ENCODE data around the gene CBFA2T2. TPM values are rescaled to one million over a fixed set of nuclear protein-coding genes. Genes with fewer than 3 reads are reported as not detected.
"Not testable (repeated sequence)": the region's sequence is repeated elsewhere in the genome, so short reads cannot be mapped to it uniquely, and the experiment has no call there.

Gene CBFA2T2
- total RNA-seq, 8 experiments from 2014 or later: 4.1 to 24.5 (median 12.5) TPM

- Histone ChIP-seq H3K27ac (no peak overlapping the region), H3K4me1 (replicated peaks in 1 of 2) (peaks cover 9 to 22% of the 10 kb centered on the region in 2 donors), H3K4me3 (no peak overlapping the region)
- WGBS, 10 experiments: 70 to 100% (median 95%) methylated on average over 2 to 8 of the region's 8 CpGs; no CpG with 5 or more reads in 1 of the 10 experiments
- no peak for ATAC-seq (replicated peaks in 6 of 8)
- in situ Hi-C loops (cut with MboI; ENCODE audit: low pct_unique_long_range_greater_than_20kb in 2 of 9, low sequenced_read_pairs in 9 of 9, unreplicated experiment in 9 of 9): no loop called here
Observed at GRCh38 chr20:33563788-33564187, 73.9 kb downstream of the CBFA2T2 start.

GRCh38 chr20:33566781-33567603 lies 77.1 kb downstream of the CBFA2T2 start:
- in situ Hi-C loops (cut with MboI; ENCODE audit: low pct_unique_long_range_greater_than_20kb in 2 of 9, low sequenced_read_pairs in 9 of 9, unreplicated experiment in 9 of 9): no loop called here
- Histone ChIP-seq H3K4me3 (no peak overlapping the region), H3K27ac (no peak overlapping the region), H3K4me1 (replicated peaks in 1 of 2) (peaks cover 27 to 31% of the 10 kb centered on the region in 2 donors)
- 47 to 100% (median 88%) methylated on average over 1 to 7 of the region's 7 CpGs for WGBS, 10 experiments
- no peak for ATAC-seq (replicated peaks in 6 of 8)

GRCh38 chr20:33567949-33568348 lies 78.1 kb downstream of the CBFA2T2 start:
- 20 to 100% (median 96%) methylated on average over 1 to 4 of the region's 4 CpGs; no CpG with 5 or more reads in 1 of the 10 experiments for WGBS, 10 experiments
- in situ Hi-C loops (cut with MboI; ENCODE audit: low pct_unique_long_range_greater_than_20kb in 2 of 9, low sequenced_read_pairs in 9 of 9, unreplicated experiment in 9 of 9): no loop called here
- no peak for ATAC-seq (replicated peaks in 6 of 8)
- H3K27ac ChIP-seq: peak overlapping the region in 1 of 2 donors; percentile 4
- H3K4me3 ChIP-seq: no peak overlapping the region
- peaks cover 22% of the 10 kb centered on the region in 2 donors for H3K4me1 ChIP-seq (replicated peaks in 1 of 2)

- ATAC-seq (replicated peaks in 6 of 8): peak in 6 of 8 experiments; percentile 57 to 100 (median 99)
- Histone ChIP-seq H3K4me3 (no peak overlapping the region), H3K27ac (peak overlapping the region in 1 of 2 donors; percentile 4), H3K4me1 (replicated peaks in 1 of 2) (peaks cover 21 to 22% of the 10 kb centered on the region in 2 donors)
- in situ Hi-C loops (cut with MboI; ENCODE audit: low pct_unique_long_range_greater_than_20kb in 2 of 9, low sequenced_read_pairs in 9 of 9, unreplicated experiment in 9 of 9): no loop called here
- 0 to 80% (median 10%) methylated on average over 1 to 6 of the region's 9 CpGs; no CpG with 5 or more reads in 3 of the 10 experiments for WGBS, 10 experiments
Observed at GRCh38 chr20:33568378-33568777, 78.5 kb downstream of the CBFA2T2 start.

- H3K27ac ChIP-seq: peak overlapping the region in 1 of 2 donors; percentile 20
- H3K4me1 ChIP-seq (replicated peaks in 1 of 2): peaks cover 21 to 22% of the 10 kb centered on the region in 2 donors
- in situ Hi-C loops (cut with MboI; ENCODE audit: low pct_unique_long_range_greater_than_20kb in 2 of 9, low sequenced_read_pairs in 9 of 9, unreplicated experiment in 9 of 9): no loop called here
- WGBS, 10 experiments: 0 to 49% (median 17%) methylated on average over 1 to 3 of the region's 3 CpGs
- ATAC-seq (replicated peaks in 6 of 8): peak in 3 of 8 experiments; percentile 42 to 67 (median 48)
- no peak overlapping the region for H3K4me3 ChIP-seq
Observed at GRCh38 chr20:33568868-33569801, 79.2 kb downstream of the CBFA2T2 start.

GRCh38 chr20:33569802-33570391 lies 80.0 kb downstream of the CBFA2T2 start:
- 79 to 100% (median 97%) methylated on average over 1 to 5 of the region's 5 CpGs; no CpG with 5 or more reads in 1 of the 10 experiments for WGBS, 10 experiments
- no peak for ATAC-seq (replicated peaks in 6 of 8)
- in situ Hi-C loops (cut with MboI; ENCODE audit: low pct_unique_long_range_greater_than_20kb in 2 of 9, low sequenced_read_pairs in 9 of 9, unreplicated experiment in 9 of 9): no loop called here
- peaks cover 21 to 22% of the 10 kb centered on the region in 2 donors for H3K4me1 ChIP-seq (replicated peaks in 1 of 2)
- no peak overlapping the region for H3K27ac ChIP-seq
- H3K4me3 ChIP-seq: no peak overlapping the region

- peaks cover 21 to 22% of the 10 kb centered on the region in 2 donors for H3K4me1 ChIP-seq (replicated peaks in 1 of 2)
- no peak overlapping the region for H3K4me3 ChIP-seq
- H3K27ac ChIP-seq: no peak overlapping the region
- in situ Hi-C loops (cut with MboI; ENCODE audit: low pct_unique_long_range_greater_than_20kb in 2 of 9, low sequenced_read_pairs in 9 of 9, unreplicated experiment in 9 of 9): no loop called here
- no peak for ATAC-seq (replicated peaks in 6 of 8)
- 29 to 100% (median 60%) methylated on average over 1 of the region's 1 CpG; no CpG with 5 or more reads in 7 of the 10 experiments for WGBS, 10 experiments
Observed at GRCh38 chr20:33570743-33571142, 80.8 kb downstream of the CBFA2T2 start.

GRCh38 chr20:33573268-33573667 lies 83.4 kb downstream of the CBFA2T2 start:
- in situ Hi-C loops (cut with MboI; ENCODE audit: low pct_unique_long_range_greater_than_20kb in 2 of 9, low sequenced_read_pairs in 9 of 9, unreplicated experiment in 9 of 9); H3K4me3 ChIP-seq; ATAC-seq (replicated peaks in 6 of 8); H3K27ac ChIP-seq: not testable (repeated sequence)
- peaks cover 16 to 22% of the 10 kb centered on the region in 2 donors for H3K4me1 ChIP-seq (replicated peaks in 1 of 2)
- WGBS, 10 experiments: 80 to 100% (median 96%) methylated on average over 1 to 5 of the region's 5 CpGs; no CpG with 5 or more reads in 1 of the 10 experiments

GRCh38 chr20:33575282-33575681 lies 85.4 kb downstream of the CBFA2T2 start:
- ATAC-seq (replicated peaks in 6 of 8): no peak
- peaks cover 5 to 7% of the 10 kb centered on the region in 2 donors for H3K4me1 ChIP-seq (replicated peaks in 1 of 2)
- WGBS, 10 experiments: 71 to 100% (median 96%) methylated on average over 1 to 3 of the region's 3 CpGs

GRCh38 chr20:33576432-33577125 lies 86.7 kb downstream of the CBFA2T2 start:
- 11 to 100% (median 64%) methylated on average over 1 to 4 of the region's 4 CpGs; no CpG with 5 or more reads in 2 of the 10 experiments for WGBS, 10 experiments
- H3K4me3 ChIP-seq: no peak overlapping the region
- H3K27ac ChIP-seq: no peak overlapping the region
- peak in 2 of 8 experiments; percentile 42 to 53 for ATAC-seq (replicated peaks in 6 of 8)
- H3K4me1 ChIP-seq (replicated peaks in 1 of 2): no peaks in the 10 kb centered on the region
- in situ Hi-C loops (cut with MboI; ENCODE audit: low pct_unique_long_range_greater_than_20kb in 2 of 9, low sequenced_read_pairs in 9 of 9, unreplicated experiment in 9 of 9): no loop called here

More at GRCh38 chr20:33575282-33575681, 85.4 kb downstream of the CBFA2T2 start:
- H3K27ac ChIP-seq: no peak overlapping the region
- in situ Hi-C loops (cut with MboI; ENCODE audit: low pct_unique_long_range_greater_than_20kb in 2 of 9, low sequenced_read_pairs in 9 of 9, unreplicated experiment in 9 of 9): no loop called here
- no peak overlapping the region for H3K4me3 ChIP-seq

GRCh38 chr20:33578510-33578909 lies 88.6 kb downstream of the CBFA2T2 start:
- ATAC-seq (replicated peaks in 6 of 8): peak in 2 of 8 experiments; percentile 62 to 85
- in situ Hi-C loops (cut with MboI; ENCODE audit: low pct_unique_long_range_greater_than_20kb in 2 of 9, low sequenced_read_pairs in 9 of 9, unreplicated experiment in 9 of 9): no loop called here
- Histone ChIP-seq H3K27ac (no peak overlapping the region), H3K4me3 (no peak overlapping the region), H3K4me1 (replicated peaks in 1 of 2) (no peaks in the 10 kb centered on the region)
- WGBS, 10 experiments: 0 to 89% (median 75%) methylated on average over 1 of the region's 1 CpG; no CpG with 5 or more reads in 5 of the 10 experiments

- peaks cover 0 to 2% of the 10 kb centered on the region in 2 donors for H3K4me1 ChIP-seq (replicated peaks in 1 of 2)
- no peak for ATAC-seq (replicated peaks in 6 of 8)
- no peak overlapping the region for H3K4me3 ChIP-seq
- no peak overlapping the region for H3K27ac ChIP-seq
- in situ Hi-C loops (cut with MboI; ENCODE audit: low pct_unique_long_range_greater_than_20kb in 2 of 9, low sequenced_read_pairs in 9 of 9, unreplicated experiment in 9 of 9): no loop called here
- 75 to 100% (median 91%) methylated on average over 1 to 2 of the region's 2 CpGs for WGBS, 10 experiments
Observed at GRCh38 chr20:33583143-33583542, 93.2 kb downstream of the CBFA2T2 start.
